WTC11 (cell line): ENCODE measurements around the gene CADM1. TPM values are rescaled to one million over a fixed set of nuclear protein-coding genes. Genes with fewer than 3 reads are reported as not detected.

Source experiments
- ATAC-seq: fragments of 200-7000 bp; cut with Tn5 transposase; 2 replicates; pipeline ENCODE4 v1.10.0; 2021; ENCODE audit warnings: mild to moderate bottlenecking, moderate library complexity
- CTCF ChIA-PET: fragments of 300-600 bp; sonication (Branson Sonifier 250); formaldehyde crosslinking; loops from one replicate; lab custom pipeline; 2021; ENCODE audit warnings: antibody characterized with exemption; lab: Charles Lee
- POLR2A ChIA-PET: fragments of 350-600 bp; sonication (Branson Sonifier 250); formaldehyde crosslinking; loops from one replicate; lab custom pipeline; 2021; ENCODE audit warnings: antibody characterized with exemption; lab: Charles Lee
- DNase-seq: peaks from one replicate; pipeline ENCODE4 v3.0.0; 2021; ENCODE audit warnings: low spot score
- H3K27ac Mint-ChIP-seq: 2 replicates; pipeline ENCODE4 v1.8.0; 2021; ENCODE audit warnings: mixed read lengths
- H3K27me3 Mint-ChIP-seq: 2 replicates; pipeline ENCODE4 v1.8.0; 2021; ENCODE audit warnings: low read depth, mild to moderate bottlenecking, moderate library complexity, mixed read lengths
- H3K36me3 Mint-ChIP-seq: 2 replicates; pipeline ENCODE4 v1.8.0; 2021; ENCODE audit warnings: mixed read lengths
- H3K4me1 Mint-ChIP-seq: 2 replicates; pipeline ENCODE4 v1.8.0; 2022; ENCODE audit warnings: mixed read lengths
- H3K4me3 Mint-ChIP-seq: 2 replicates; pipeline ENCODE4 v1.8.0; 2021; ENCODE audit warnings: mild to moderate bottlenecking, moderate library complexity, mixed read lengths
- H3K9me3 Mint-ChIP-seq: 2 replicates; pipeline ENCODE4 v1.8.0; 2021; ENCODE audit warnings: mixed read lengths
- AFF4 ChIP-seq: sonication (generic); formaldehyde crosslinking; IDR thresholded peaks from 2 replicates; pipeline ENCODE4 v1.8.1; 2023; ENCODE audit warnings: mild to moderate bottlenecking, missing genetic modification reagents, borderline replicate concordance
- ARID4B ChIP-seq: sonication (generic); formaldehyde crosslinking; IDR thresholded peaks from 2 replicates; pipeline ENCODE4 v1.8.0; 2023; ENCODE audit warnings: missing genetic modification reagents, mild to moderate bottlenecking, borderline replicate concordance
- ATF2 ChIP-seq: sonication (generic); formaldehyde crosslinking; IDR thresholded peaks from 2 replicates; pipeline ENCODE4 v1.8.1; 2022; ENCODE audit warnings: low read depth, missing genetic modification reagents, borderline replicate concordance
- CREM ChIP-seq: sonication (generic); formaldehyde crosslinking; IDR thresholded peaks from 2 replicates; pipeline ENCODE4 v1.8.1; 2022; ENCODE audit warnings: mild to moderate bottlenecking, missing genetic modification reagents, moderate library complexity
- FOXJ3 ChIP-seq: sonication (generic); formaldehyde crosslinking; IDR thresholded peaks from 2 replicates; pipeline ENCODE4 v1.9.0; 2021; ENCODE audit warnings: missing genetic modification reagents, mild to moderate bottlenecking, borderline replicate concordance
- GTF2I ChIP-seq: fragments of 250-450 bp; sonication (Bioruptor Pico); conservative IDR thresholded peaks from 2 replicates; pipeline ENCODE4 v1.4.0; 2021; ENCODE audit warnings: mild to moderate bottlenecking
- HMGA2 ChIP-seq: fragments of 250-450 bp; sonication (Bioruptor Pico); IDR thresholded peaks from 2 replicates; pipeline ENCODE4 v1.4.0; 2021; ENCODE audit warnings: mild to moderate bottlenecking, moderate library complexity
- OVOL2 ChIP-seq: fragments of 250-450 bp; sonication (Bioruptor Pico); IDR thresholded peaks from 2 replicates; pipeline ENCODE4 v1.9.0; 2021; ENCODE audit warnings: mild to moderate bottlenecking, borderline replicate concordance
- RELA ChIP-seq: sonication (generic); formaldehyde crosslinking; IDR thresholded peaks from 2 replicates; pipeline ENCODE4 v1.8.1; 2022; ENCODE audit warnings: missing genetic modification reagents, mild to moderate bottlenecking, borderline replicate concordance
- ZNF317 ChIP-seq: sonication (generic); formaldehyde crosslinking; IDR thresholded peaks from 2 replicates; pipeline ENCODE4 v1.8.1; 2023; ENCODE audit warnings: low read depth, mild to moderate bottlenecking, moderate library complexity, missing genetic modification reagents, borderline replicate concordance
- total RNA-seq: library from RNA; stranded (reverse); gene quantifications from 3 replicates; pipeline ENCODE4 v1.2.3, GENCODE V29; 2021
- TF ChIP-seq, protein P1 (sequence below): sonication (generic); formaldehyde crosslinking; IDR thresholded peaks from 2 replicates; pipeline ENCODE4 v1.8.1; 2022; ENCODE audit warnings: low read depth, mild to moderate bottlenecking, moderate library complexity, missing genetic modification reagents, borderline replicate concordance
- TF ChIP-seq, protein P2 (sequence below): fragments of 250-450 bp; sonication (Bioruptor Pico); IDR thresholded peaks from 2 replicates; pipeline ENCODE4 v1.9.0; 2021; ENCODE audit warnings: mild to moderate bottlenecking, borderline replicate concordance
- TF ChIP-seq, protein P3 (sequence below): sonication (generic); formaldehyde crosslinking; IDR thresholded peaks from 2 replicates; pipeline ENCODE4 v1.8.1; 2023; ENCODE audit warnings: mild to moderate bottlenecking, moderate library complexity, missing genetic modification reagents

The CADM1 gene
- total RNA-seq, 1 experiment from 2014 or later: 26.8 TPM

DNA sequence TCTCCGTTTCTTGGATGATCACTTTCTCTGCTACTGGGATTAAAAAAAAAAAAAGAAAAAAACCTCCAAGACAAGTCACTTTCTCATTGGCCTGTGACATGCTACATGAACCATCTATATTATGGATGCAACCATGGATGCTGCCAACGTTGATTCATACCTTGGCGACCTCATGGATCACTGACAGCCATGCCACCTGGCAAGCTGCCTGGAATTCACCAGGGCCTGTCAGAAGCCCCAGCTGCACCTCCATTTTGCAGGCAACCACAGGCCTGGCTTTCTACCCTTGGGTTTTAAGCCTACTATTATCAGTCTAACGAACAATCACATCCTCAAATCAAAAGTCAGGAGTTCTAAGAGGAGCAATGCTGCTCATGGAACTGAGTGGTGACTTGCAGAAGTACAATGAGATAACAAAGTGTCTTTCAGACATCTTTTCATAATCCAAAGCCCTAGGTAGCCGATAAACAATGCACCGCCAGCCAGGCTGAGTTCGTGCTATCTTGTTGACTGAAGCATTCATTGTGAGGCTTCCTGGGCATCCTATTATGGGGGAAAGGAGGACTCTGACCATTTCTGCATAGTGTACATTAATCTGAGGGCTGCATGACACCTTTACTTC is 48.0 kb upstream of the CADM1 start:
- peaks cover 51% of the 10 kb centered on the region for H3K4me1 Mint-ChIP-seq
- no peak for ATAC-seq
- H3K27ac Mint-ChIP-seq: no peak overlapping the region
- H3K4me3 Mint-ChIP-seq: no peak overlapping the region
- ChIA-PET POLR2A (no interaction called here), CTCF (no interaction called here)
- no peaks in the 10 kb centered on the region for H3K9me3 Mint-ChIP-seq
- no peaks in the 10 kb centered on the region; the same call in 1 of the 2 replicates for H3K27me3 Mint-ChIP-seq
- DNase-seq: no peak
- TF ChIP-seq RELA (CRISPR knock-in tag): no peak
- TF ChIP-seq FOXJ3: no peak
- TF ChIP-seq, protein P1, sequence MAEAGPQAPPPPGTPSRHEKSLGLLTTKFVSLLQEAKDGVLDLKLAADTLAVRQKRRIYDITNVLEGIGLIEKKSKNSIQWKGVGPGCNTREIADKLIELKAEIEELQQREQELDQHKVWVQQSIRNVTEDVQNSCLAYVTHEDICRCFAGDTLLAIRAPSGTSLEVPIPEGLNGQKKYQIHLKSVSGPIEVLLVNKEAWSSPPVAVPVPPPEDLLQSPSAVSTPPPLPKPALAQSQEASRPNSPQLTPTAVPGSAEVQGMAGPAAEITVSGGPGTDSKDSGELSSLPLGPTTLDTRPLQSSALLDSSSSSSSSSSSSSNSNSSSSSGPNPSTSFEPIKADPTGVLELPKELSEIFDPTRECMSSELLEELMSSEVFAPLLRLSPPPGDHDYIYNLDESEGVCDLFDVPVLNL (CRISPR knock-in tag): no peak
- TF ChIP-seq ZNF317 (CRISPR knock-in tag): no peak
- TF ChIP-seq HMGA2 (CRISPR knock-in tag): no peak
- TF ChIP-seq, protein P2, sequence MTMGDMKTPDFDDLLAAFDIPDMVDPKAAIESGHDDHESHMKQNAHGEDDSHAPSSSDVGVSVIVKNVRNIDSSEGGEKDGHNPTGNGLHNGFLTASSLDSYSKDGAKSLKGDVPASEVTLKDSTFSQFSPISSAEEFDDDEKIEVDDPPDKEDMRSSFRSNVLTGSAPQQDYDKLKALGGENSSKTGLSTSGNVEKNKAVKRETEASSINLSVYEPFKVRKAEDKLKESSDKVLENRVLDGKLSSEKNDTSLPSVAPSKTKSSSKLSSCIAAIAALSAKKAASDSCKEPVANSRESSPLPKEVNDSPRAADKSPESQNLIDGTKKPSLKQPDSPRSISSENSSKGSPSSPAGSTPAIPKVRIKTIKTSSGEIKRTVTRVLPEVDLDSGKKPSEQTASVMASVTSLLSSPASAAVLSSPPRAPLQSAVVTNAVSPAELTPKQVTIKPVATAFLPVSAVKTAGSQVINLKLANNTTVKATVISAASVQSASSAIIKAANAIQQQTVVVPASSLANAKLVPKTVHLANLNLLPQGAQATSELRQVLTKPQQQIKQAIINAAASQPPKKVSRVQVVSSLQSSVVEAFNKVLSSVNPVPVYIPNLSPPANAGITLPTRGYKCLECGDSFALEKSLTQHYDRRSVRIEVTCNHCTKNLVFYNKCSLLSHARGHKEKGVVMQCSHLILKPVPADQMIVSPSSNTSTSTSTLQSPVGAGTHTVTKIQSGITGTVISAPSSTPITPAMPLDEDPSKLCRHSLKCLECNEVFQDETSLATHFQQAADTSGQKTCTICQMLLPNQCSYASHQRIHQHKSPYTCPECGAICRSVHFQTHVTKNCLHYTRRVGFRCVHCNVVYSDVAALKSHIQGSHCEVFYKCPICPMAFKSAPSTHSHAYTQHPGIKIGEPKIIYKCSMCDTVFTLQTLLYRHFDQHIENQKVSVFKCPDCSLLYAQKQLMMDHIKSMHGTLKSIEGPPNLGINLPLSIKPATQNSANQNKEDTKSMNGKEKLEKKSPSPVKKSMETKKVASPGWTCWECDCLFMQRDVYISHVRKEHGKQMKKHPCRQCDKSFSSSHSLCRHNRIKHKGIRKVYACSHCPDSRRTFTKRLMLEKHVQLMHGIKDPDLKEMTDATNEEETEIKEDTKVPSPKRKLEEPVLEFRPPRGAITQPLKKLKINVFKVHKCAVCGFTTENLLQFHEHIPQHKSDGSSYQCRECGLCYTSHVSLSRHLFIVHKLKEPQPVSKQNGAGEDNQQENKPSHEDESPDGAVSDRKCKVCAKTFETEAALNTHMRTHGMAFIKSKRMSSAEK (CRISPR knock-in tag): no peak
- no peak for TF ChIP-seq GTF2I
- no peaks in the 10 kb centered on the region for H3K36me3 Mint-ChIP-seq

DNA sequence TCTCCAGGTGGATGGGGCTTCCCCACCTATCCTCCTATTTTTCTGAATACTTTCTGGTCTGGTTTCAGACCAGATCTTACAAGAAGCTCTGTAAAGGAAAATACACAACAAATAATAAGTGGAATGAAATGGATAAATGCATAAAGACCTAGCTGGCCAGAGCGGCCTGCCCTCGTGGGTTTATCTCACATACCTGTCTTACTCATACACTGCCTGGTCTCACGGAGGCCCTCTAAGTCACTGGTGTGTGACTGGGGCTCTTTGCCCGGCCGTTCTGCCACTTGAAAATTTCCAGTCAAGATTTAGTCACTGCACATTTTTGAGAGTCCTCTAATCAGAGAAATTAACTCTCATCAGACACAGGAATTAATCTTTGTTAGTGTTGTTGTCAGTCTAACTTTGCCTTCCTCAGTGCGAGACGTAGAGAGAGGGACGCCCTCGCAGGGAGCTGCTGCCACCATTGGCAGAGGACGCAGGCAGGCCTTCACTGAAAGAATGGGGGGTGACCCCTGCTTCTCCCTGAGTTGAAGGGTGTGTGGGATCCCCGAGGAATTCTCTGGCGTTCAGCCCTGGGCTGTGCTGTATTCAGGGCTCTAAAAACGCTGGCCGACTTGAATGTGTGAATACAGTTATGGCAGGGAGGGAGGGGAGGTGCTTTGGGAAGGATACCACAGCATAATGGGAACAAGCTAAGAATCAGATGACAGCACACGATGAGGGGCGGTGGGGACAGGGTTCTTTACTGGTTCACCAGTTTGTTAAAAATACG is 46.3 kb upstream of the CADM1 start:
- H3K36me3 Mint-ChIP-seq: no peaks in the 10 kb centered on the region
- no peaks in the 10 kb centered on the region for H3K9me3 Mint-ChIP-seq
- CTCF ChIA-PET: interaction anchor here (0.8 to 2.8 kb wide), 2 partner anchors 20 to 128 kb away, joined by 3 to 10 read pairs; no protein-coding TSS in a partner anchor
- ATAC-seq: no peak
- DNase-seq: no peak
- no peak overlapping the region for H3K27ac Mint-ChIP-seq
- no peaks in the 10 kb centered on the region; the same call in 1 of the 2 replicates for H3K27me3 Mint-ChIP-seq
- no peak overlapping the region for H3K4me3 Mint-ChIP-seq
- H3K4me1 Mint-ChIP-seq: peaks cover 37% of the 10 kb centered on the region
- POLR2A ChIA-PET: no interaction called here
- TF ChIP-seq ARID4B (no peak), AFF4 (CRISPR knock-in tag) (no peak), OVOL2 (CRISPR knock-in tag) (no peak), ATF2 (CRISPR knock-in tag) (no peak), CREM (no peak)
- TF ChIP-seq, protein P3, sequence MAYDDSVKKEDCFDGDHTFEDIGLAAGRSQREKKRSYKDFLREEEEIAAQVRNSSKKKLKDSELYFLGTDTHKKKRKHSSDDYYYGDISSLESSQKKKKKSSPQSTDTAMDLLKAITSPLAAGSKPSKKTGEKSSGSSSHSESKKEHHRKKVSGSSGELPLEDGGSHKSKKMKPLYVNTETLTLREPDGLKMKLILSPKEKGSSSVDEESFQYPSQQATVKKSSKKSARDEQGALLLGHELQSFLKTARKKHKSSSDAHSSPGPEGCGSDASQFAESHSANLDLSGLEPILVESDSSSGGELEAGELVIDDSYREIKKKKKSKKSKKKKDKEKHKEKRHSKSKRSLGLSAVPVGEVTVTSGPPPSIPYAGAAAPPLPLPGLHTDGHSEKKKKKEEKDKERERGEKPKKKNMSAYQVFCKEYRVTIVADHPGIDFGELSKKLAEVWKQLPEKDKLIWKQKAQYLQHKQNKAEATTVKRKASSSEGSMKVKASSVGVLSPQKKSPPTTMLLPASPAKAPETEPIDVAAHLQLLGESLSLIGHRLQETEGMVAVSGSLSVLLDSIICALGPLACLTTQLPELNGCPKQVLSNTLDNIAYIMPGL (CRISPR knock-in tag): no peak
